Muscle of leg (tissue), 11 donors: ENCODE data around the gene INPP5A. TPM values are rescaled to one million over a fixed set of nuclear protein-coding genes. Genes with fewer than 3 reads are reported as not detected.
"Not testable (repeated sequence)": the region's sequence is repeated elsewhere in the genome, so short reads cannot be mapped to it uniquely, and the experiment has no call there.

Experiments
- DNase-seq: peaks from one replicate; pipeline ENCODE4 v3.0.0; 2013
- H3K27ac ChIP-seq: one replicate; pipeline ENCODE4 v1.5.1; 2013; ENCODE audit warnings: mild to moderate bottlenecking, low read length, control low read depth
- H3K27me3 ChIP-seq: one replicate; pipeline ENCODE4 v1.6.1; 2013; ENCODE audit warnings: low read length; ENCODE audit not compliant: control insufficient read depth, insufficient read depth
- H3K36me3 ChIP-seq: one replicate; pipeline ENCODE4 v1.6.1; 2013; ENCODE audit warnings: low read length; ENCODE audit not compliant: control insufficient read depth, insufficient read depth
- H3K4me1 ChIP-seq: one replicate; pipeline ENCODE4 v1.6.1; 2013; ENCODE audit warnings: low read length; ENCODE audit not compliant: control insufficient read depth, insufficient read depth
- H3K4me3 ChIP-seq: one replicate; pipeline ENCODE4 v1.5.1; 2013; ENCODE audit warnings: low read length, control low read depth
- H3K9me3 ChIP-seq: replicated peaks from 2 replicates; pipeline ENCODE4 v1.6.1; 2013; ENCODE audit warnings: low read depth, low read length; ENCODE audit not compliant: control insufficient read depth
- WGBS: methylation state at CpG from one replicate; pipeline ENCODE4 v1.1.5; 2013; ENCODE audit warnings: missing lambda C conversion rate; ENCODE audit not compliant: insufficient coverage; 5-methylcytosine and 5-hydroxymethylcytosine counted together
- polyA plus RNA-seq, 8 donors: library from polyadenylated mRNA; unstranded; fragments of 120-200 nt; gene quantifications; one replicate each; pipeline versions ENCODE4 v1.2.1 to v1.2.3, GENCODE V29; 2013; ENCODE audit warnings: inconsistent platforms in 1 of 8, low replicate concordance in 1 of 8; ENCODE audit not compliant: insufficient read length in 8 of 8, insufficient read depth in 1 of 8
- total RNA-seq: library from RNA; stranded (reverse); fragments of 120-200 nt; gene quantifications from one replicate; pipeline ENCODE4 v1.2.4, GENCODE V29; 2013

Gene INPP5A
- total and polyA plus RNA-seq, 9 donors, result 34.1 to 56.2 (median 44.7) TPM

DNA sequence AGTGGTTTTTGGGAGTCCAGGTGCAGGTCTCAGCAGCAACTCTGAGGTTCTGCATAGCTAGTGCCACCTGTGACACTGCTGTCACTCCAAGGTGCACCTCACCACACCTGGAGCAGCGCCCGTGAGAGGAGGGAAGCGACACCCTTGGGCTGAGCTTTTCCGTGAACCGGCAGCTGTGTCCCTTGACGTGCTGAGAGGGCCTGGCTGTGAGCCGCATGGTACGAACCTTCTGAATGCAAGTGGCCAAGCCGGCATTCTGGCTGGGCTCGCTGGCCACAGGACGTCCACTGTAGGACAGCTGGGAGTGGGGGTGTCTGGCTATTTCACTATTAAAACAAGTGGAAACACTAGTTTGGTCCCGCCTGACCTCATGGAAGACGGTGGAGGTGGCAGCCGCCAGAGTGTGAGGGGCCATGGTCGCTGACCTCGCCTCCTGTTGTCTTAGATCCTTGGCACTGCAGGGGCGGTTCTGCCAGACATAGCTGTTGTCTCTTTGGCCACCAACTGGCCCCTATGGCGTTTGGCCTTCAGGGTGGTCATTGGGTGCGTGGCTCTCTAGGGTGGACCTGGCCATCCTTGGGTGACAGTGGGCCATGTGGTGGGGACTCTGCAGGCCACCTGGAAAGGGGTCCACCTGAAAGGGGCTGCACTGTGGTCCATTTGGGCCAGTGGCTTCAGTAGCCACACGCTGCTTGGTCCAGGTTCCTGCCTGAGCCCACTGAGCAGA is 12.9 kb downstream of the INPP5A start:
- Histone ChIP-seq H3K4me1 (peaks cover 13% of the 10 kb centered on the region), H3K27ac (no peak overlapping the region), H3K4me3 (no peak overlapping the region), H3K36me3 (no peaks in the 10 kb centered on the region), H3K27me3 (no peaks in the 10 kb centered on the region), H3K9me3 (no peaks in the 10 kb centered on the region)
- 76% methylated on average over 19 of the region's 20 CpGs for WGBS
- DNase-seq, result no peak

GRCh38 chr10:132551093-132551807 is 13.7 kb downstream of the INPP5A start:
- Histone ChIP-seq H3K4me1 (peaks cover 13% of the 10 kb centered on the region), H3K27ac (no peak overlapping the region), H3K4me3 (no peak overlapping the region), H3K36me3 (no peaks in the 10 kb centered on the region), H3K9me3 (no peaks in the 10 kb centered on the region), H3K27me3 (no peaks in the 10 kb centered on the region)
- DNase-seq, result no peak
- WGBS, result 45% methylated on average over 11 of the region's 15 CpGs

DNA sequence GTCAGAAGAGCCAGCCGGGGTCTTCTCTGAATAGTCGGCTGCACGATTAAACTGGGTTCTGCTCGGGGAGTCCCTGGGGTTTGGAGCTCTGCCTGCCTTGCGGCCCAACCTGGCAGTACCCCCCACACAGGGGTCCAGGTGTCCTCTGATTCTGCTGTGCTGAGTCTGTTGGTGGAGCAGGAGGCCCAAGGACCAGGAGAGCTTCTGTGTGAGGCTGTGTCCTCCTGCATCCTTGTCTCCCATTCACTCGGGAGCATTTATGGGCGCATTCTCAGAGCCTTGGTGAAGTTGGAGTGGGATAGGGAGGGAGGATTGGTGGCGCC is 14.2 kb downstream of the INPP5A start:
- Histone ChIP-seq H3K36me3 (no peaks in the 10 kb centered on the region), H3K27me3 (no peaks in the 10 kb centered on the region), H3K9me3 (no peaks in the 10 kb centered on the region), H3K27ac (no peak overlapping the region), H3K4me3 (no peak overlapping the region), H3K4me1 (peaks cover 10% of the 10 kb centered on the region)
- 57% methylated on average over 4 of the region's 8 CpGs for WGBS
- DNase-seq, result no peak

- not testable (repeated sequence) for H3K4me1 ChIP-seq, H3K36me3 ChIP-seq, H3K4me3 ChIP-seq, DNase-seq, H3K27ac ChIP-seq, H3K27me3 ChIP-seq, H3K9me3 ChIP-seq
- WGBS, result 89% methylated on average over 3 of the region's 6 CpGs
Measured at GRCh38 chr10:132552635-132553034, 15.0 kb downstream of the INPP5A start.

GRCh38 chr10:132553568-132553967 is 16.0 kb downstream of the INPP5A start:
- H3K27me3 ChIP-seq, DNase-seq, H3K9me3 ChIP-seq, H3K36me3 ChIP-seq, H3K27ac ChIP-seq, H3K4me3 ChIP-seq: not testable (repeated sequence)
- no CpG with 5 or more reads among the region's 3 CpGs for WGBS
- peaks cover 18% of the 10 kb centered on the region for H3K4me1 ChIP-seq

GRCh38 chr10:132554053-132554990 is 16.7 kb downstream of the INPP5A start:
- Histone ChIP-seq H3K36me3 (no peaks in the 10 kb centered on the region), H3K27ac (no peak overlapping the region), H3K27me3 (no peaks in the 10 kb centered on the region), H3K9me3 (no peaks in the 10 kb centered on the region), H3K4me3 (no peak overlapping the region), H3K4me1 (peaks cover 23% of the 10 kb centered on the region)
- no peak for DNase-seq
- 98% methylated on average over 19 of the region's 19 CpGs for WGBS

DNA sequence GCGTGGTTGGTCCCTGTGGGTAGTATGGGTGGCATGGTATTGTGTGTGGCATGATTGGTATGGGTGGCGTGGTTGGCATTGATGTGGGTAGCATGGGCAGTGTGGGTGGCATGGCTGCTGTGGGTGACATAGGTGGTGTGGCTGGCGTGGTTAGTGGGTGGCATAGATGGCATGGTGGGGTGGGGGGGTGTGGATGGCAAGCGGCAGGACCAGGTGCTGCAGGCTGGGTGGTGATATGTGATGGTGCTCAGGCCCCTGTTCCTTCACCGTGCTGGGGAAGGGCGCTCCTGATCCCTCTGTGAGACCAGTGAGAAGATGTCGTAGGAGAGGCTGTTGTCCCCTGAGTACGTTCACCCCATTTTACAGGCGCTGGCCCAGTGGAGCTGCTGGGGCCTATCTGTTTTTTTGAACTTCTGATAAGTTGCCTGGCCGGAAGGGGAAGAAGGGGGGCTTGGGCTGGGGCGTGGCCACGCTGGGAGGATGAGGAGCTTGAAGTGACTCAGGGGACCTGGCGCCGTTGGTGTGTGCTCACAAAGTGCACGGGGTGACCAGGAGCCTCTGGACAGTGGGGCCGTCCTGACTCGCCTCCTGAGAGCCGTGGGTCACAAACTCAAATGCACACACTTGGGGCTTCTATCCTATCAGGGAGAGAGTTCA is 17.5 kb downstream of the INPP5A start:
- no peaks in the 10 kb centered on the region for H3K9me3 ChIP-seq
- no peaks in the 10 kb centered on the region for H3K36me3 ChIP-seq
- H3K4me3 ChIP-seq, result no peak overlapping the region
- DNase-seq, result no peak
- H3K27ac ChIP-seq, result no peak overlapping the region
- peaks cover 28% of the 10 kb centered on the region for H3K4me1 ChIP-seq
- 78% methylated on average over 14 of the region's 18 CpGs for WGBS
- H3K27me3 ChIP-seq, result peaks cover 3% of the 10 kb centered on the region

DNA sequence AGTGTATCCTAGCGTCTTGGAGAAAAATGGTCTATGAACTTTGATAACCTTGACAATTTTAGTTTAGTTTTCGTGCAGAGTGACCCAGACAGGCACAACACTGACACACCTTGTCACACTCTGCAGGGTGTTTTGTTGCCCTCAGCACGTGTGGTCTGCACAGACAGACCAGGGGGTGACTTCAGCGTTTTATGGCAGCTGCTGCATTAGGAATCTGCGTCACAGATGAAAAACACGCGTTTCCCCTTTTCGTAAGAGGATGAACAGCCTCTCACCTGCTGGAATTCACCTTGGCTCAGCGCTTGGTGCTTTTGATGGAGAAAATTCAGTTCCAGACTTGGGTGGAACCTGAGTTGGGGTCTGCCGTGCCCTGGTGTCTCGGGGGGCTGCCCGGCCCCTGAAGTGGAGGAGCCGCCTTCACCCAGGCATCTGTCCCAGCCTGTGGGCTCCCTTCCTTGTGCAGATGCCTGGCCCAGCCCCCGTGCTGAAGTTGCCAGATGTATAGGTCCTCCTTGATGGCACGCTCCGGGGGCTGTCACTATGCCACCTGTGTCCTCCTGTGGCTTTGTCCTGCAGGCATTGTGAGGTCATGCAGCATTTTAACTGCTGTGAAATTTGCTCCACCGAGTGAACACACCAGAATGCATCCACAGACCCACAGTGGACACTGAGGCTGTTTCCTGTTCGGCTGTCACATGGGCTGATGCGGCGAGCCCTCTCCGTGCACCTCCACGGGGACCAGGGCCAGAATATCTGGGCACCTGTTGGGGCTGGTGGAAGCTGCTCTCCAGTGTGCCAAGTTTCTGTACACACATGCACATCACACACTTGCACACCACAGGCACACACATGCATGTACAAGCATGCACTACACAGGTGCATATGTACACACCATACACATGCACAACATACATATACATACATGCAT is 18.3 kb downstream of the INPP5A start:
- WGBS, result 66% methylated on average over 22 of the region's 22 CpGs
- Histone ChIP-seq H3K27me3 (peaks cover 3% of the 10 kb centered on the region), H3K36me3 (no peaks in the 10 kb centered on the region), H3K9me3 (no peaks in the 10 kb centered on the region), H3K4me3 (no peak overlapping the region), H3K4me1 (peaks cover 29% of the 10 kb centered on the region), H3K27ac (no peak overlapping the region)
- no peak for DNase-seq

GRCh38 chr10:132556994-132557441 is 19.4 kb downstream of the INPP5A start:
- Histone ChIP-seq H3K27ac (no peak overlapping the region), H3K4me3 (no peak overlapping the region), H3K27me3 (peaks cover 3% of the 10 kb centered on the region), H3K4me1 (peaks cover 28% of the 10 kb centered on the region), H3K36me3 (no peaks in the 10 kb centered on the region), H3K9me3 (no peaks in the 10 kb centered on the region)
- DNase-seq, result no peak
- WGBS, result 90% methylated on average over 17 of the region's 18 CpGs
